DMS 273 (cell line): Measurements from ENCODE around the gene COMTD1.
A peak's percentile ranks its signal among the peaks of the same experiment; 100 is the strongest.

Source experiments
- DNase-seq: peaks from one replicate; lab custom pipeline; 2025; ENCODE audit not compliant: unreplicated experiment; lab: John Stamatoyannopoulos, UW

COMTD1 gene

GRCh38 chr10:75245354-75246250, 9.8 kb upstream of the COMTD1 start:
- no peak for DNase-seq

GRCh38 chr10:75244487-75245353, 9.0 kb upstream of the COMTD1 start:
- DNase-seq: no peak

- no peak for DNase-seq
These were observed 7.7 kb upstream of the COMTD1 start for GRCh38 chr10:75243426-75243825.

GRCh38 chr10:75240329-75241076, 4.7 kb upstream of the COMTD1 start:
- peak; percentile 79 for DNase-seq

GRCh38 chr10:75239096-75239790, 3.5 kb upstream of the COMTD1 start:
- no peak for DNase-seq

GRCh38 chr10:75238182-75239095, 2.7 kb upstream of the COMTD1 start:
- no peak for DNase-seq

- no peak for DNase-seq
These were observed 545 bp upstream of the COMTD1 start for GRCh38 chr10:75236178-75236825.

GRCh38 chr10:75234683-75235374, 928 bp downstream of the COMTD1 start:
- DNase-seq: peak; percentile 66

- peak; percentile 89 for DNase-seq
These were observed 1.6 kb downstream of the COMTD1 start for GRCh38 chr10:75234017-75234682.

GRCh38 chr10:75233444-75234016, 2.2 kb downstream of the COMTD1 start:
- peak; percentile 66 for DNase-seq

- DNase-seq: no peak
These were observed 3.8 kb downstream of the COMTD1 start for GRCh38 chr10:75231672-75232581.

GRCh38 chr10:75230600-75231038, 5.1 kb downstream of the COMTD1 start:
- peak; percentile 85 for DNase-seq

- DNase-seq: no peak
These were observed 5.8 kb downstream of the COMTD1 start for GRCh38 chr10:75229971-75230370.

GRCh38 chr10:75228834-75229233, 6.9 kb downstream of the COMTD1 start:
- no peak for DNase-seq

- no peak for DNase-seq
These were observed 7.5 kb downstream of the COMTD1 start for GRCh38 chr10:75228278-75228677.

GRCh38 chr10:75226656-75227055, 9.1 kb downstream of the COMTD1 start:
- DNase-seq: no peak
